ENCODE measurements around the gene FRMD4B. TPM values are rescaled to one million over a fixed set of nuclear protein-coding genes. Genes with fewer than 3 reads are reported as not detected.

Gene FRMD4B
- total and polyA plus RNA-seq, 2 donors (not counting 1 experiment from before 2014, with no cell fraction given): 0.86 to 1.2 TPM

DNA sequence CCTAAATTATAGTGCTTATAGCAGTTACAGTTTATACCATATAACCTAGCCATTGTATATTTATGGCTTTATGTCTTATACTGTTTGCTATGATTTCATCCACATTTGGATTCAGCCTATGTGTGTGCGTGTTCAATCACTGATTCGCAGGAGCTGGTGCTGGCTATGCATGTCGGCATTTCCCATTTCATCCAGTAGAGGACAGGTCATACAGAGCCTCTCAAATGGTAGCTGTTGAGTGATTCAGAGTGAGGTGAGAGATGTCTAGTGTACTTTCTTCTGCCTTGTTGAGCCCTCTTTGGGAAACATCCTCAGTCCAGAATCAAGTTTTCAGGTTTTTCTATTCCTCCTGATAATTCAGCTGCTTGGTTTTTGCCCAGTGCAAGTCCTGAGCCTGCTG is 76.1 kb downstream of the FRMD4B start:
- H3K4me2 ChIP-seq (ENCODE audit: extremely low read depth, insufficient read depth, low read length): no peak overlapping the region
- H2AFZ ChIP-seq (ENCODE audit: low read length): no peak overlapping the region
- H3K79me2 ChIP-seq (ENCODE audit: control insufficient read depth, insufficient read depth, low read length): no peaks in the 10 kb centered on the region
- no peaks in the 10 kb centered on the region for H3K27me3 ChIP-seq (ENCODE audit: control insufficient read depth, insufficient read depth, low read length)
- no peaks in the 10 kb centered on the region for H3K4me1 ChIP-seq (ENCODE audit: control insufficient read depth, extremely low read depth, insufficient read depth, low read length)
- H3K36me3 ChIP-seq (ENCODE audit: control insufficient read depth, insufficient read depth, low read length): no peaks in the 10 kb centered on the region
- H3K4me3 ChIP-seq (replicated peaks in 1 of 4; ENCODE audit: control extremely low read depth in 1 of 4, insufficient read depth in 1 of 4, low read depth in 3 of 4, low read length in 4 of 4): no peak overlapping the region
- no peak overlapping the region for H3K9ac ChIP-seq (ENCODE audit: insufficient read depth, low read length)
- TF ChIP-seq, protein P1, sequence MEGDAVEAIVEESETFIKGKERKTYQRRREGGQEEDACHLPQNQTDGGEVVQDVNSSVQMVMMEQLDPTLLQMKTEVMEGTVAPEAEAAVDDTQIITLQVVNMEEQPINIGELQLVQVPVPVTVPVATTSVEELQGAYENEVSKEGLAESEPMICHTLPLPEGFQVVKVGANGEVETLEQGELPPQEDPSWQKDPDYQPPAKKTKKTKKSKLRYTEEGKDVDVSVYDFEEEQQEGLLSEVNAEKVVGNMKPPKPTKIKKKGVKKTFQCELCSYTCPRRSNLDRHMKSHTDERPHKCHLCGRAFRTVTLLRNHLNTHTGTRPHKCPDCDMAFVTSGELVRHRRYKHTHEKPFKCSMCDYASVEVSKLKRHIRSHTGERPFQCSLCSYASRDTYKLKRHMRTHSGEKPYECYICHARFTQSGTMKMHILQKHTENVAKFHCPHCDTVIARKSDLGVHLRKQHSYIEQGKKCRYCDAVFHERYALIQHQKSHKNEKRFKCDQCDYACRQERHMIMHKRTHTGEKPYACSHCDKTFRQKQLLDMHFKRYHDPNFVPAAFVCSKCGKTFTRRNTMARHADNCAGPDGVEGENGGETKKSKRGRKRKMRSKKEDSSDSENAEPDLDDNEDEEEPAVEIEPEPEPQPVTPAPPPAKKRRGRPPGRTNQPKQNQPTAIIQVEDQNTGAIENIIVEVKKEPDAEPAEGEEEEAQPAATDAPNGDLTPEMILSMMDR (conservative IDR thresholded peaks at IDR 0.05 in 1 of 2, IDR thresholded peaks at IDR 0.05 in 1 of 2; ENCODE audit: low read depth in 1 of 2, low read length in 2 of 2): peak; percentile 36 to 64
- TF ChIP-seq EZH2 (IDR thresholded peaks at IDR 0.05; ENCODE audit: low read length, missing control alignments): no peak
- no peaks in the 10 kb centered on the region for H3K9me3 ChIP-seq (ENCODE audit: control insufficient read depth, insufficient read depth, low read depth, low read length)
- H3K27ac ChIP-seq (ENCODE audit: insufficient read depth, low read length): no peak overlapping the region
- peak; percentile 40 to 43 for DNase-seq (ENCODE audit: low read depth in 2 of 2)
- H4K20me1 ChIP-seq (ENCODE audit: control insufficient read depth, extremely low read depth, insufficient read depth, low read length): no peaks in the 10 kb centered on the region

DNA sequence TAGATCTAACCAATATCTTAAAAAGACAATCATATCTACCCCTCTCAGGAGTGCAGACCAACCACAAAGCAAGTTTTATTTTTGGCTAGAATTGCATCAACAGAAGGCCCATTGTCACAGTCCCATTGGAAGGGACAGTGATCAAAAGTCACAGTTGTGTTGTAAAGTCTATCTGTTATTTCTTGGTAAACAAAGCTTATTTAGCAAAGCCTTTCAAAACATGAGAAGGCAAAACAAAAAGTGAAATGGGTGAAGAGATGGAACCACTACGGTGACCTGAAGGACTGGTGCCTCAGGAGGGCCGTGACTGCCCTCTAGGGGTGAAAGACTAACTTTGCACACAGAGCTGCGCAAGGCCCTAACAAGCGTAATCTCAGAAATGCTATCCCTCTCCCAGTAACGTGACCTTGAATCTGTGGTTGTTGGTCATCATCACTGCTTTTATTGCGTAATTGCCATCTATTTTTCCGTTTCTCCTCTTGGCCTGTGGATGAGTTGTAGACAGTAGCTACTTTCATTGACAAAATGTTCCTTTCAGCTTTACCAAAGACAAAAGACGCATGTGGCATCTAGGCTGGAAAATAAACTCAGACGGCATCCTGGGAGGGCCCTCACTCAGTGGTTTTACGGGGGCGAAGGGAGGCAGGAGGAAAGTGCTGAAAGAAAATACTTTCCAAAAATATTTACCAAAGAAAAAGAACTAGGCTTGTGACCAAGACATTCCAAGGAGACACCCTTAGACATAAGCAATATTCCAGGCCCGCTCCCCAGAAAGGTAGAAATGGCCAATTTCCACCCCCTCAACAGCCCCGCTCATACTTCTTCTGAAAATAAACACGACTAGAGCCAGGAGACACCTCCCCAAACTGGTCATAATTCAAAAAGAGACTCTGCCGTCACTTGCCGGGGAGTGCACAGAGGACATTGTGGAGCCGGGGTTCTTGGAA is 79.4 kb downstream of the FRMD4B start:
- TF ChIP-seq, protein P1 (conservative IDR thresholded peaks at IDR 0.05 in 1 of 2, IDR thresholded peaks at IDR 0.05 in 1 of 2; ENCODE audit: low read depth in 1 of 2, low read length in 2 of 2): peak; percentile 97
- TF ChIP-seq EZH2 (IDR thresholded peaks at IDR 0.05; ENCODE audit: low read length, missing control alignments): no peak
- Histone ChIP-seq H3K9ac (ENCODE audit: insufficient read depth, low read length) (no peak overlapping the region), H3K4me2 (ENCODE audit: extremely low read depth, insufficient read depth, low read length) (peak overlapping the region; percentile 60)

DNA sequence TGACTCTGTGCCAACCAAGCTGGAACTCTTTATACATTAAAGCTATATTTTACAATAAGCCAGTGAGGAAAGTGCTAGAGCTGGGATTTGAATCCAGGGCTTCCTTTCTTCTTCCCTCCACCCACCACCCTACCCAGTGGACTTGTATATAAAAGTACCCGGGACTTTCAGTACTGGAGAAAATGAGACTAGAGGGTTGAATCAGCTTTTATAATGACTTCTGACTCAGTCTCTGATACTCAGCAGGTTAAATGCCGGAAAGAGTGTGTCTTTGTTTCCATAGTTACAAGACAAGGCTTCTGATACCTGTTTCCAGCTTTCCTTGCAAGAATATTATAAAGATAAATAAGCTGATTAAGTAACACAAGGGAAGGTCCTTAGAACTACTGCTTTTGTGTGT is 80.9 kb downstream of the FRMD4B start:
- peak in 1 of 2 donors; percentile 48 for DNase-seq (ENCODE audit: low read depth in 2 of 2)
- Histone ChIP-seq H3K9ac (ENCODE audit: insufficient read depth, low read length) (no peak overlapping the region), H3K36me3 (ENCODE audit: control insufficient read depth, insufficient read depth, low read length) (no peaks in the 10 kb centered on the region)

More for the DNA sequence above, 79.4 kb downstream of the FRMD4B start:
- Histone ChIP-seq H3K4me1 (ENCODE audit: control insufficient read depth, extremely low read depth, insufficient read depth, low read length) (no peaks in the 10 kb centered on the region), H3K36me3 (ENCODE audit: control insufficient read depth, insufficient read depth, low read length) (no peaks in the 10 kb centered on the region), H4K20me1 (ENCODE audit: control insufficient read depth, extremely low read depth, insufficient read depth, low read length) (no peaks in the 10 kb centered on the region), H3K27ac (ENCODE audit: insufficient read depth, low read length) (no peak overlapping the region), H3K79me2 (ENCODE audit: control insufficient read depth, insufficient read depth, low read length) (no peaks in the 10 kb centered on the region), H3K4me3 (replicated peaks in 1 of 4; ENCODE audit: control extremely low read depth in 1 of 4, insufficient read depth in 1 of 4, low read depth in 3 of 4, low read length in 4 of 4) (no peak overlapping the region), H2AFZ (ENCODE audit: low read length) (peak overlapping the region; percentile 64), H3K9me3 (ENCODE audit: control insufficient read depth, insufficient read depth, low read depth, low read length) (no peaks in the 10 kb centered on the region), H3K27me3 (ENCODE audit: control insufficient read depth, insufficient read depth, low read length) (no peaks in the 10 kb centered on the region)
- DNase-seq (ENCODE audit: low read depth in 2 of 2): peak; percentile 77 to 96

More for the DNA sequence above, 80.9 kb downstream of the FRMD4B start:
- H3K4me1 ChIP-seq (ENCODE audit: control insufficient read depth, extremely low read depth, insufficient read depth, low read length): no peaks in the 10 kb centered on the region
- H3K79me2 ChIP-seq (ENCODE audit: control insufficient read depth, insufficient read depth, low read length): no peaks in the 10 kb centered on the region
- TF ChIP-seq, protein P1 (conservative IDR thresholded peaks at IDR 0.05 in 1 of 2, IDR thresholded peaks at IDR 0.05 in 1 of 2; ENCODE audit: low read depth in 1 of 2, low read length in 2 of 2): no peak
- TF ChIP-seq EZH2 (IDR thresholded peaks at IDR 0.05; ENCODE audit: low read length, missing control alignments): no peak
- no peaks in the 10 kb centered on the region for H4K20me1 ChIP-seq (ENCODE audit: control insufficient read depth, extremely low read depth, insufficient read depth, low read length)
- H3K9me3 ChIP-seq (ENCODE audit: control insufficient read depth, insufficient read depth, low read depth, low read length): no peaks in the 10 kb centered on the region
- H3K4me2 ChIP-seq (ENCODE audit: extremely low read depth, insufficient read depth, low read length): no peak overlapping the region
- no peaks in the 10 kb centered on the region for H3K27me3 ChIP-seq (ENCODE audit: control insufficient read depth, insufficient read depth, low read length)
- H2AFZ ChIP-seq (ENCODE audit: low read length): no peak overlapping the region
- no peak overlapping the region for H3K27ac ChIP-seq (ENCODE audit: insufficient read depth, low read length)
- H3K4me3 ChIP-seq (replicated peaks in 1 of 4; ENCODE audit: control extremely low read depth in 1 of 4, insufficient read depth in 1 of 4, low read depth in 3 of 4, low read length in 4 of 4): no peak overlapping the region
